HCT116 (cell line): Measurements from ENCODE around the gene RGS10. TPM values are rescaled to one million over a fixed set of nuclear protein-coding genes. Genes with fewer than 3 reads are reported as not detected.
A peak's percentile ranks its signal among the peaks of the same experiment; 100 is the strongest.

Experiments
- ATAC-seq: fragments of 200-7000 bp; cut with Tn5 transposase; 2 replicates; pipeline ENCODE4 v1.9.1; 2020; ENCODE audit warnings: mild to moderate bottlenecking, moderate library complexity
- Bru-seq: library from RNA; stranded (reverse); fragments of 400-500 nt; gene quantifications from one replicate; lab custom pipeline; 2021; lab: Mats Ljungman, UMichigan
- BruChase-seq, 2 experiments: library from RNA; stranded (reverse); fragments of 400-500 nt; gene quantifications; one replicate each; lab custom pipeline; 2021; lab: Mats Ljungman, UMichigan
- BruUV-seq: library from RNA; stranded (reverse); fragments of 400-500 nt; replicated peaks from 2 replicates; lab custom pipeline; 2021; lab: Mats Ljungman, UMichigan
- CTCF ChIA-PET: fragments of 300-600 bp; sonication (Branson Sonifier 250); formaldehyde crosslinking; loops from one replicate; lab custom pipeline; 2021; ENCODE audit warnings: antibody characterized with exemption; lab: Charles Lee
- POLR2A ChIA-PET: fragments of 300-600, 350-600 bp; sonication (Branson Sonifier 250); formaldehyde crosslinking; loops from one replicate; lab custom pipeline; 2021; ENCODE audit warnings: antibody characterized with exemption; lab: Charles Lee
- RAD21 ChIA-PET, 2 experiments: fragments of 300-600 bp; sonication (Branson Sonifier 250); formaldehyde crosslinking; loops; one replicate each; lab custom pipeline; 2023; ENCODE audit warnings: low total read pairs in 2 of 2; ENCODE audit not compliant: uncharacterized antibody in 2 of 2, unreplicated experiment in 2 of 2, low non-redundant PET in 1 of 2; lab: Charles Lee
- DNase-seq: peaks from one replicate; pipeline ENCODE4 v3.0.0-alpha.2; 2010; ENCODE audit warnings: low read depth, low spot score
- H2AFZ ChIP-seq: fragments of 200-600 bp; shearing (Covaris generic), sonication (generic); 2 replicates; pipeline ENCODE4 v1.6.1; 2017; ENCODE audit warnings: low read depth, mixed run types, mixed read lengths, antibody characterized with exemption, low read length; ENCODE audit not compliant: poor library complexity, severe bottlenecking
- H3K27ac ChIP-seq: 2 replicates; pipeline ENCODE4 v1.5.1; 2012; ENCODE audit warnings: low read depth, low read length
- H3K27me3 ChIP-seq: fragments of 200-600 bp; sonication (generic); 2 replicates; pipeline ENCODE4 v1.6.1; 2016; ENCODE audit warnings: mixed run types, low read length, mixed read lengths; ENCODE audit not compliant: insufficient read depth
- H3K36me3 ChIP-seq, 2 experiments: fragments of 200-500 bp in 1 of 2; fragments of 200-600 bp in 1 of 2; sonication (Bioruptor generic) in 1 of 2; sonication (generic) in 1 of 2; 2 replicates each; pipeline versions ENCODE4 v1.5.1 to v1.6.1; 2014 to 2016; ENCODE audit warnings: low read length in 2 of 2, inconsistent platforms in 1 of 2, mixed read lengths in 1 of 2, mixed run types in 1 of 2; ENCODE audit not compliant: insufficient read depth in 2 of 2, control insufficient read depth in 1 of 2
- H3K4me1 ChIP-seq, 2 experiments: fragments of 200-600 bp in 1 of 2; sonication (generic) in 1 of 2; 2 replicates each; pipeline versions ENCODE4 v1.5.1 to v1.6.1; 2012 to 2017; ENCODE audit warnings: low read length in 2 of 2, inconsistent platforms in 1 of 2, mild to moderate bottlenecking in 1 of 2, mixed read lengths in 1 of 2, mixed run types in 1 of 2, moderate library complexity in 1 of 2; ENCODE audit not compliant: insufficient read depth in 2 of 2, control insufficient read depth in 1 of 2
- H3K4me2 ChIP-seq: fragments of 200-600 bp; sonication (generic); 2 replicates; pipeline ENCODE4 v1.6.1; 2017; ENCODE audit warnings: mixed run types, low read length, mixed read lengths
- H3K4me3 ChIP-seq, 2 experiments: fragments of 200-600 bp in 1 of 2; sonication (generic) in 1 of 2; replicated peaks in 1 of 2; 2 replicates each; pipeline ENCODE4 v1.5.1; 2011 to 2016; ENCODE audit warnings: low read length in 2 of 2, control low read depth in 1 of 2, low read depth in 1 of 2, mild to moderate bottlenecking in 1 of 2, mixed read lengths in 1 of 2, mixed run types in 1 of 2
- H3K79me2 ChIP-seq: fragments of 200-600 bp; sonication (generic); 2 replicates; pipeline ENCODE4 v1.6.1; 2017; ENCODE audit warnings: mild to moderate bottlenecking, mixed run types, low read length, moderate library complexity, mixed read lengths; ENCODE audit not compliant: insufficient read depth
- H3K9ac ChIP-seq: fragments of 200-600 bp; sonication (generic); 2 replicates; pipeline ENCODE4 v1.6.1; 2016; ENCODE audit warnings: low read length, mixed read lengths
- H3K9me2 ChIP-seq: fragments of 200-600 bp; sonication (generic), shearing (Covaris generic); 2 replicates; pipeline ENCODE4 v1.6.1; 2017; ENCODE audit warnings: mixed run types, mild to moderate bottlenecking, moderate library complexity; ENCODE audit not compliant: insufficient read depth
- H3K9me3 ChIP-seq, 2 experiments: fragments of 200-500 bp in 1 of 2; fragments of 200-600 bp in 1 of 2; sonication (Bioruptor generic) in 1 of 2; sonication (generic) in 1 of 2; 2 replicates each; pipeline ENCODE4 v1.6.1; 2014 to 2017; ENCODE audit warnings: low read length in 2 of 2, mixed read lengths in 2 of 2, inconsistent platforms in 1 of 2, low read depth in 1 of 2, mild to moderate bottlenecking in 1 of 2, mixed run types in 1 of 2, moderate library complexity in 1 of 2; ENCODE audit not compliant: control insufficient read depth in 1 of 2, insufficient read depth in 1 of 2
- H4K20me1 ChIP-seq: fragments of 200-600 bp; sonication (generic), shearing (Covaris generic); 2 replicates; pipeline ENCODE4 v1.6.1; 2017; ENCODE audit warnings: mixed run types, mild to moderate bottlenecking, moderate library complexity; ENCODE audit not compliant: insufficient read depth
- EGR1 ChIP-seq: IDR thresholded peaks from 2 replicates; pipeline ENCODE4 v1.6.1; 2012; ENCODE audit warnings: low read depth
- EZH2 ChIP-seq: fragments of 200-600 bp; sonication (generic); IDR thresholded peaks from 2 replicates; pipeline ENCODE4 v1.6.1; 2017; ENCODE audit warnings: antibody characterized with exemption, mixed run types
- MAX ChIP-seq: IDR thresholded peaks from 2 replicates; pipeline ENCODE4 v1.6.1; 2012
- POLR2A ChIP-seq: IDR thresholded peaks from 2 replicates; pipeline ENCODE4 v1.7.0; 2011; ENCODE audit warnings: borderline replicate concordance; ENCODE audit not compliant: insufficient read depth, insufficient read length; ENCODE audit errors: extremely low read depth
- POLR2AphosphoS5 ChIP-seq: IDR thresholded peaks from 2 replicates; pipeline ENCODE4 v1.6.1; 2011; ENCODE audit warnings: mild to moderate bottlenecking, low read depth, low read length, moderate library complexity
- REST ChIP-seq: IDR thresholded peaks from 2 replicates; pipeline ENCODE4 v1.6.1; 2012; ENCODE audit warnings: low read depth
- SIN3A ChIP-seq: IDR thresholded peaks from 2 replicates; pipeline ENCODE4 v1.6.1; 2012; ENCODE audit warnings: low read depth
- YY1 ChIP-seq: IDR thresholded peaks from 2 replicates; pipeline ENCODE4 v1.6.1; 2011; ENCODE audit warnings: low read length, low read depth, moderate library complexity, mild to moderate bottlenecking; ENCODE audit not compliant: insufficient replicate concordance; ENCODE audit errors: extremely low read depth
- ZBTB33 ChIP-seq: IDR thresholded peaks from 2 replicates; pipeline ENCODE4 v1.6.1; 2011; ENCODE audit warnings: mild to moderate bottlenecking, low read length, moderate library complexity; ENCODE audit not compliant: insufficient replicate concordance; ENCODE audit errors: extremely low read depth
- intact Hi-C: fragments of 100-400 bp; cut with micrococcal nuclease; formaldehyde crosslinking; loops from 2 replicates; pipeline ENCODE4 v1.10.0; 2022
- long read RNA-seq: library from polyadenylated mRNA; unstranded; transcript quantifications from one replicate; pipeline ENCODE4 v2.0.0, GENCODE V29; 2021; ENCODE audit not compliant: unreplicated experiment
- polyA plus RNA-seq: library from polyadenylated mRNA; unstranded; fragments of >200 nt; gene quantifications from 2 replicates; pipeline ENCODE4 v1.2.1, GENCODE V29; 2012; ENCODE audit warnings: missing spikeins
- total RNA-seq: library from RNA; stranded (reverse); gene quantifications from one replicate; pipeline ENCODE4 v1.2.1, GENCODE V29; 2021; ENCODE audit not compliant: unreplicated experiment

Gene RGS10
- total RNA-seq (96.7 TPM), Bru-seq, nascent RNA (percentile 71 among the genes with signal in this experiment), BruChase-seq, experiment 1, labeled RNA remaining after a 6-hour chase (percentile 72 among the genes with signal in this experiment), BruChase-seq, experiment 2, labeled RNA remaining after a 2-hour chase (percentile 71 among the genes with signal in this experiment)
- polyA plus RNA-seq: 70.0 and 88.2 TPM in 2 replicates
- long read RNA-seq, transcript RGS10-202 (5 exons, 804 nt): major isoform, 51 of 68 reads
- long read RNA-seq, partial matches to known transcripts: 12 of 68 reads
- long read RNA-seq, other reads (novel, unspliced or antisense): 5 of 68 reads

GRCh38 chr10:119542357-119542987 is at the start of gene RGS10:
Gene RGS10 (minus strand): TSS chr10:119542719. CDS start chr10:119542638, 81 bp downstream.
- peak; percentile 92 for TF ChIP-seq MAX
- no peak for TF ChIP-seq REST
- peak; percentile 79 for TF ChIP-seq SIN3A
- peak; percentile 68 for TF ChIP-seq ZBTB33
- TF ChIP-seq POLR2A: peak; percentile 86
- no peak for TF ChIP-seq EZH2
- TF ChIP-seq YY1: peak; percentile 74
- peak; percentile 99 for TF ChIP-seq POLR2AphosphoS5
- peak; percentile 94 for TF ChIP-seq EGR1
- Histone ChIP-seq H4K20me1 (no peaks in the 10 kb centered on the region), H2AFZ (peak within 1 kb of the TSS; percentile 51), H3K9me3 (no peaks in the 10 kb centered on the region), H3K4me3 (peak within 1 kb of the TSS; percentile 79), H3K27me3 (no peaks in the 10 kb centered on the region), H3K27ac (peak within 1 kb of the TSS; percentile 87), H3K4me1 (peaks cover 25 to 51% of the 10 kb centered on the region in 2 experiments), H3K36me3 (no peaks in the 10 kb centered on the region), H3K4me2 (peak within 1 kb of the TSS; percentile 89), H3K9me2 (no peaks in the 10 kb centered on the region), H3K9ac (peak within 1 kb of the TSS; percentile 78), H3K79me2 (peaks cover 49% of the 10 kb centered on the region)
- ATAC-seq: peak; percentile 90
- BruUV-seq: no TSS peak
- ChIA-PET RAD21 (interaction anchor here (0.6 to 1.6 kb wide), 2 partner anchors 343 kb away, joined by 3 to 5 read pairs; no protein-coding TSS in a partner anchor), CTCF (interaction anchor here (1.0 to 2.8 kb wide), 9 partner anchors 13 to 344 kb away, joined by 3 to 17 read pairs (median 5); partner anchors contain the start of genes GRK5 and TIAL1), POLR2A (interaction anchor here (0.6 to 1.7 kb wide), 11 partner anchors 8 to 336 kb away, joined by 3 to 9 read pairs (median 3); partner anchors contain the start of gene GRK5)
- DNase-seq: peak; percentile 56
- intact Hi-C loops: loop anchor here (2.0 kb wide), 2 partner anchors 20 to 344 kb away; no protein-coding TSS in a partner anchor
